ENCODE data around the gene CRY1. TPM values are rescaled to one million over a fixed set of nuclear protein-coding genes. Genes with fewer than 3 reads are reported as not detected.
"Not testable (repeated sequence)": the region's sequence is repeated elsewhere in the genome, so short reads cannot be mapped to it uniquely, and the experiment has no call there.

Gene CRY1
- total and polyA plus RNA-seq, 2 donors = 13.7 to 45.5 TPM

GRCh38 chr12:107026806-107027635 is 66.3 kb downstream of the CRY1 start:
- no peak for DNase-seq (ENCODE audit: extremely low spot score)
- H3K4me3 ChIP-seq (ENCODE audit: low read depth, low read length) = no peak overlapping the region
- no peaks in the 10 kb centered on the region for H3K4me1 ChIP-seq (ENCODE audit: insufficient read depth)

GRCh38 chr12:107026356-107026755 is 67.0 kb downstream of the CRY1 start:
- not testable (repeated sequence) for H3K27ac ChIP-seq (ENCODE audit: low read depth); H3K4me3 ChIP-seq (ENCODE audit: low read depth, low read length); H3K4me1 ChIP-seq (ENCODE audit: insufficient read depth); H3K36me3 ChIP-seq (ENCODE audit: insufficient read depth); DNase-seq (ENCODE audit: extremely low spot score)

More at GRCh38 chr12:107026806-107027635, 66.3 kb downstream of the CRY1 start:
- Histone ChIP-seq H3K27ac (ENCODE audit: low read depth) (peak overlapping the region; percentile 64), H3K36me3 (ENCODE audit: insufficient read depth) (no peaks in the 10 kb centered on the region)
- WGBS = 33% methylated on average over 4 of the region's 4 CpGs

- H3K36me3 ChIP-seq (ENCODE audit: insufficient read depth) = no peaks in the 10 kb centered on the region
- H3K4me1 ChIP-seq (ENCODE audit: insufficient read depth) = no peaks in the 10 kb centered on the region
- WGBS = 78% methylated on average over 1 of the region's 1 CpG
- H3K27ac ChIP-seq (ENCODE audit: low read depth) = no peak overlapping the region
- no peak for DNase-seq (ENCODE audit: extremely low spot score)
- no peak overlapping the region for H3K4me3 ChIP-seq (ENCODE audit: low read depth, low read length)
Measured at GRCh38 chr12:107025671-107026070, 67.7 kb downstream of the CRY1 start.

GRCh38 chr12:107019546-107019945 is 73.8 kb downstream of the CRY1 start:
- no peak for DNase-seq (ENCODE audit: extremely low spot score)
- Histone ChIP-seq H3K4me1 (ENCODE audit: insufficient read depth) (no peaks in the 10 kb centered on the region), H3K36me3 (ENCODE audit: insufficient read depth) (peaks cover 5% of the 10 kb centered on the region), H3K27ac (ENCODE audit: low read depth) (no peak overlapping the region), H3K4me3 (ENCODE audit: low read depth, low read length) (no peak overlapping the region)
- 96% methylated on average over 2 of the region's 2 CpGs for WGBS

GRCh38 chr12:107017042-107017441 is 76.3 kb downstream of the CRY1 start:
- H3K36me3 ChIP-seq (ENCODE audit: insufficient read depth) = peaks cover 5% of the 10 kb centered on the region
- H3K27ac ChIP-seq (ENCODE audit: low read depth) = no peak overlapping the region
- 81% methylated on average over 4 of the region's 4 CpGs for WGBS
- no peak overlapping the region for H3K4me3 ChIP-seq (ENCODE audit: low read depth, low read length)
- H3K4me1 ChIP-seq (ENCODE audit: insufficient read depth) = no peaks in the 10 kb centered on the region
- DNase-seq (ENCODE audit: extremely low spot score) = no peak

GRCh38 chr12:107014055-107014454 is 79.3 kb downstream of the CRY1 start:
- Histone ChIP-seq H3K4me1 (ENCODE audit: insufficient read depth) (no peaks in the 10 kb centered on the region), H3K4me3 (ENCODE audit: low read depth, low read length) (no peak overlapping the region), H3K36me3 (ENCODE audit: insufficient read depth) (peaks cover 5% of the 10 kb centered on the region), H3K27ac (ENCODE audit: low read depth) (no peak overlapping the region)
- no peak for DNase-seq (ENCODE audit: extremely low spot score)
- WGBS = 82% methylated on average over 3 of the region's 3 CpGs

GRCh38 chr12:107012736-107013425 is 80.5 kb downstream of the CRY1 start:
- 99% methylated on average over 1 of the region's 1 CpG for WGBS

GRCh38 chr12:107011519-107011918 is 81.8 kb downstream of the CRY1 start:
- Histone ChIP-seq H3K27ac (ENCODE audit: low read depth) (no peak overlapping the region), H3K4me1 (ENCODE audit: insufficient read depth) (no peaks in the 10 kb centered on the region), H3K36me3 (ENCODE audit: insufficient read depth) (no peaks in the 10 kb centered on the region), H3K4me3 (ENCODE audit: low read depth, low read length) (no peak overlapping the region)
- whole genome bisulfite sequencing = 96% methylated on average over 2 of the region's 2 CpGs
- no peak for DNase-seq (ENCODE audit: extremely low spot score)

More at GRCh38 chr12:107012736-107013425, 80.5 kb downstream of the CRY1 start:
- peaks cover 5% of the 10 kb centered on the region for H3K36me3 ChIP-seq (ENCODE audit: insufficient read depth)
- H3K4me1 ChIP-seq (ENCODE audit: insufficient read depth) = no peaks in the 10 kb centered on the region
- no peak for DNase-seq (ENCODE audit: extremely low spot score)
- no peak overlapping the region for H3K27ac ChIP-seq (ENCODE audit: low read depth)
- H3K4me3 ChIP-seq (ENCODE audit: low read depth, low read length) = no peak overlapping the region

GRCh38 chr12:107007411-107007810 is 85.9 kb downstream of the CRY1 start:
- no peak overlapping the region for H3K27ac ChIP-seq (ENCODE audit: low read depth)
- H3K4me1 ChIP-seq (ENCODE audit: insufficient read depth) = no peaks in the 10 kb centered on the region
- no peak overlapping the region for H3K4me3 ChIP-seq (ENCODE audit: low read depth, low read length)
- no peak for DNase-seq (ENCODE audit: extremely low spot score)
- WGBS = 96% methylated on average over 4 of the region's 4 CpGs
- H3K36me3 ChIP-seq (ENCODE audit: insufficient read depth) = no peaks in the 10 kb centered on the region

- not testable (repeated sequence) for DNase-seq (ENCODE audit: extremely low spot score); H3K4me3 ChIP-seq (ENCODE audit: low read depth, low read length); H3K36me3 ChIP-seq (ENCODE audit: insufficient read depth); H3K27ac ChIP-seq (ENCODE audit: low read depth); H3K4me1 ChIP-seq (ENCODE audit: insufficient read depth)
- 85% methylated on average over 4 of the region's 4 CpGs for WGBS
Measured at GRCh38 chr12:107002665-107003064, 90.7 kb downstream of the CRY1 start.

- H3K4me1 ChIP-seq (ENCODE audit: insufficient read depth) = no peaks in the 10 kb centered on the region
- 53% methylated on average over 6 of the region's 6 CpGs for WGBS
- H3K36me3 ChIP-seq (ENCODE audit: insufficient read depth) = peaks cover 2% of the 10 kb centered on the region
- no peak overlapping the region for H3K27ac ChIP-seq (ENCODE audit: low read depth)
- no peak for DNase-seq (ENCODE audit: extremely low spot score)
- no peak overlapping the region for H3K4me3 ChIP-seq (ENCODE audit: low read depth, low read length)
Measured at GRCh38 chr12:106999446-106999845, 93.9 kb downstream of the CRY1 start.

GRCh38 chr12:106997916-106998315 is 95.4 kb downstream of the CRY1 start:
- H3K27ac ChIP-seq (ENCODE audit: low read depth) = no peak overlapping the region
- DNase-seq (ENCODE audit: extremely low spot score) = no peak
- H3K4me3 ChIP-seq (ENCODE audit: low read depth, low read length) = no peak overlapping the region
- no peaks in the 10 kb centered on the region for H3K4me1 ChIP-seq (ENCODE audit: insufficient read depth)
- H3K36me3 ChIP-seq (ENCODE audit: insufficient read depth) = peaks cover 2% of the 10 kb centered on the region
- 97% methylated on average over 1 of the region's 1 CpG for WGBS

- not testable (repeated sequence) for H3K27ac ChIP-seq (ENCODE audit: low read depth); H3K4me1 ChIP-seq (ENCODE audit: insufficient read depth); H3K36me3 ChIP-seq (ENCODE audit: insufficient read depth); DNase-seq (ENCODE audit: extremely low spot score); H3K4me3 ChIP-seq (ENCODE audit: low read depth, low read length)
- WGBS = 97% methylated on average over 5 of the region's 5 CpGs
Measured at GRCh38 chr12:106996102-106996501, 97.2 kb downstream of the CRY1 start.

GRCh38 chr12:106994579-106995220 is 98.6 kb downstream of the CRY1 start:
- no peak overlapping the region for H3K27ac ChIP-seq (ENCODE audit: low read depth)
- H3K4me3 ChIP-seq (ENCODE audit: low read depth, low read length) = no peak overlapping the region
- H3K4me1 ChIP-seq (ENCODE audit: insufficient read depth) = no peaks in the 10 kb centered on the region
- H3K36me3 ChIP-seq (ENCODE audit: insufficient read depth) = peaks cover 2% of the 10 kb centered on the region
- WGBS = 34% methylated on average over 2 of the region's 2 CpGs
- DNase-seq (ENCODE audit: extremely low spot score) = no peak

All from urinary bladder (tissue), 4 donors.